Skeletal muscle cell (primary cell): ENCODE results near the gene NUDT3.
"Not testable (repeated sequence)": the region's sequence is repeated elsewhere in the genome, so short reads cannot be mapped to it uniquely, and the experiment has no call there.

ENCODE experiments used
- DNase-seq: peaks from one replicate; pipeline ENCODE4 v3.0.0-alpha.2; 2010; ENCODE audit warnings: low read depth
- H3K4me3 ChIP-seq: 2 replicates; pipeline ENCODE4 v1.5.1; 2011; ENCODE audit warnings: low read depth, mild to moderate bottlenecking, control low read depth, low read length, moderate library complexity

Gene NUDT3

GRCh38 chr6:34246249-34246562, 146.3 kb downstream of the NUDT3 start:
- no peak for DNase-seq

GRCh38 chr6:34245761-34246140, 146.7 kb downstream of the NUDT3 start:
- not testable (repeated sequence) for H3K4me3 ChIP-seq, DNase-seq

More at GRCh38 chr6:34246249-34246562, 146.3 kb downstream of the NUDT3 start:
- H3K4me3 ChIP-seq, result no peak overlapping the region

- DNase-seq, H3K4me3 ChIP-seq: not testable (repeated sequence)
Measured at GRCh38 chr6:34245032-34245760, 147.3 kb downstream of the NUDT3 start.

GRCh38 chr6:34243901-34244884, 148.3 kb downstream of the NUDT3 start:
- no peak overlapping the region for H3K4me3 ChIP-seq
- peak; percentile 66 for DNase-seq

GRCh38 chr6:34243131-34243771, 149.2 kb downstream of the NUDT3 start:
- no peak overlapping the region for H3K4me3 ChIP-seq
- DNase-seq, result no peak

- no peak for DNase-seq
- H3K4me3 ChIP-seq, result no peak overlapping the region
Measured at GRCh38 chr6:34242252-34243130, 150.0 kb downstream of the NUDT3 start.

GRCh38 chr6:34241351-34242215, 150.9 kb downstream of the NUDT3 start:
- no peak overlapping the region for H3K4me3 ChIP-seq
- DNase-seq, result no peak

- H3K4me3 ChIP-seq, result no peak overlapping the region
- no peak for DNase-seq
Measured at GRCh38 chr6:34240329-34241248, 151.9 kb downstream of the NUDT3 start.

GRCh38 chr6:34239893-34240292, 152.6 kb downstream of the NUDT3 start:
- H3K4me3 ChIP-seq, result no peak overlapping the region
- no peak for DNase-seq

- H3K4me3 ChIP-seq, result no peak overlapping the region
- DNase-seq, result no peak
Measured at GRCh38 chr6:34239500-34239825, 153.0 kb downstream of the NUDT3 start.

- no peak for DNase-seq
- peak overlapping the region; percentile 83 for H3K4me3 ChIP-seq
Measured at GRCh38 chr6:34238585-34239499, 153.6 kb downstream of the NUDT3 start.

- no peak for DNase-seq
- H3K4me3 ChIP-seq, result peak overlapping the region; percentile 83
Measured at GRCh38 chr6:34237722-34238584, 154.5 kb downstream of the NUDT3 start.

GRCh38 chr6:34237316-34237721, 155.2 kb downstream of the NUDT3 start:
- peak overlapping the region; percentile 83 for H3K4me3 ChIP-seq
- DNase-seq, result no peak

- peak; percentile 39 for DNase-seq
- H3K4me3 ChIP-seq, result peak within 1 kb of the TSS; percentile 83
Measured at GRCh38 chr6:34236443-34237315, 155.8 kb downstream of the NUDT3 start, which contains the start of gene HMGA1. Gene HMGA1 (plus strand): TSS chr6:34236873. CDS start chr6:34240781, 3,908 bp downstream.

- no peak for DNase-seq
- peak overlapping the region; percentile 63 for H3K4me3 ChIP-seq
Measured at GRCh38 chr6:34236131-34236442, 156.4 kb downstream of the NUDT3 start.
